DMS 273 (cell line): ENCODE results near the gene RNF183.
"Not testable (repeated sequence)": the region's sequence is repeated elsewhere in the genome, so short reads cannot be mapped to it uniquely, and the experiment has no call there.

Source experiments
- DNase-seq: peaks from one replicate; lab custom pipeline; 2025; ENCODE audit not compliant: unreplicated experiment; lab: John Stamatoyannopoulos, UW

RNF183 gene

GRCh38 chr9:113317777-113318176 is 14.6 kb upstream of the RNF183 start:
- no peak for DNase-seq

- DNase-seq, result no peak
These were observed 12.9 kb upstream of the RNF183 start for GRCh38 chr9:113316030-113316429.

DNA sequence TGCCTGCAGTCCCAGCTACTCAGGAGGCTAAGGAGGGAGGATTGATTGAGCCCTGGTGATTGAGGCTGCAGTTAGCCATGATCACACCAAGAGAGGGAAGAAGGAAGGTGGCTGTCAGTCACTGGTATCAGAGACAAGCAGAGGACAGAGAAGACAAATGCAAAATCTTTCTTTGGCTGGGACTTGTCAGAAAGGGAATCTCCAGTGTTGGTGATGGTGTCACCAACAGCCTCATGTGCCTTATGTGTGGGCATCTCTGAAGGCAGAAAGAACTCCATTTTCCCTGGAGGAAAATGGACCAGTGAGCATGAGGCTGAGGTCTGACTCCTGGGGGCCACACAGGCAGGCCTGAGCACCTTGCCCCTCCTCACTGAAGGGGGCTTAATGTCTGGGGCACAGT is 12.1 kb upstream of the RNF183 start:
- no peak for DNase-seq

DNA sequence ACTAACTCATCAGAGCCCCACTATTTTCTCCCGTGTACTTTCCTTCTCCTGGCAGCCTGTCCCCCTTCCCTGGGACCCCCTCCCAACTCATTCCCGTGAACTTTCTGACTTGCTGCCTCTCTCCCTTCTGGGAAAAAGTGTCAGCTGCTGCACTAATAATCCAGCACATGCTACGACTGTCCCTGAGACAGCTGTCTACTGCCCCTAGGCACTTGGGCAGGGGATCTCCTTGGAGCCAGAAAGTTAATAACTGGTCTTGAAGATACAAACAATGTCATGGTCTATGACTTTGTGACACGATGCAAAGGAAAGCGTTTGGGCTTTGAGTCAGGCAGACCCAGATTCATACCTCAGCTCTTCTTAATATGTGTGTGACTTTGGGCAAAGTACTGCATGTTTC is 10.1 kb upstream of the RNF183 start:
- DNase-seq, result no peak

GRCh38 chr9:113311961-113312360 is 8.8 kb upstream of the RNF183 start:
- no peak for DNase-seq

GRCh38 chr9:113310538-113310937 is 7.4 kb upstream of the RNF183 start:
- DNase-seq, result no peak

GRCh38 chr9:113309204-113309813 is 6.1 kb upstream of the RNF183 start:
- DNase-seq, result peak; percentile 55

DNA sequence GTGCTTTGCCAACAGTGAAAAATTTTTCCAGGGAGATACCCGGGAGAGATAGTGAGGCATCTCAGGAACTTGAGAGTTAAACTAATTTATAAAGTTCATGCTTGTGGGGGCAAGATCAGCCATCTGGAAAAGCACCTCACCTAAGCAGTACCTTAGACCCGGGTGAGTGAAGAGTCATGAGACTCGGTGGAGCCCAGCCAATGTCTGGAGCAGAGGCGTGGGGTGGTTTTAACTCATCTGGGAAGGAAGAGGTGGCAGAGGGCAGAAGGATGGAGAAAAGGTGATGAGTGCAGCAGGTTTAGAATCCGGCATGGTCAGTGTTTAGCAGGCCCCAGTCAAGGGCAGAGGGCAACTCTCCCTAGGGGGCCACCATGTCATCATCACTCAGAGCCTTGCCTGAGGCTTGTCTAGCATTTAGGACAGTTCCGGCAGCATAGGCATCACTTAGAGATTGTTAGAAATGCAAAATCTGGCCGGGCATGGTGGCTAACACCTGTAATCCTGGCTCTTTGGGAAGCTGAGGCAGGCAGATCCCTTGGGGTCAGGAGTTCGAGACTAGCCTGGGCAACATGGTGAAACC is 4.3 kb upstream of the RNF183 start:
- DNase-seq, result no peak

- DNase-seq, result no peak
These were observed 3.4 kb upstream of the RNF183 start for GRCh38 chr9:113306566-113306965.

- no peak for DNase-seq
These were observed 1.6 kb downstream of the RNF183 start for GRCh38 chr9:113301548-113301947.

GRCh38 chr9:113299800-113300292 is 3.3 kb downstream of the RNF183 start:
- DNase-seq, result peak; percentile 22

DNA sequence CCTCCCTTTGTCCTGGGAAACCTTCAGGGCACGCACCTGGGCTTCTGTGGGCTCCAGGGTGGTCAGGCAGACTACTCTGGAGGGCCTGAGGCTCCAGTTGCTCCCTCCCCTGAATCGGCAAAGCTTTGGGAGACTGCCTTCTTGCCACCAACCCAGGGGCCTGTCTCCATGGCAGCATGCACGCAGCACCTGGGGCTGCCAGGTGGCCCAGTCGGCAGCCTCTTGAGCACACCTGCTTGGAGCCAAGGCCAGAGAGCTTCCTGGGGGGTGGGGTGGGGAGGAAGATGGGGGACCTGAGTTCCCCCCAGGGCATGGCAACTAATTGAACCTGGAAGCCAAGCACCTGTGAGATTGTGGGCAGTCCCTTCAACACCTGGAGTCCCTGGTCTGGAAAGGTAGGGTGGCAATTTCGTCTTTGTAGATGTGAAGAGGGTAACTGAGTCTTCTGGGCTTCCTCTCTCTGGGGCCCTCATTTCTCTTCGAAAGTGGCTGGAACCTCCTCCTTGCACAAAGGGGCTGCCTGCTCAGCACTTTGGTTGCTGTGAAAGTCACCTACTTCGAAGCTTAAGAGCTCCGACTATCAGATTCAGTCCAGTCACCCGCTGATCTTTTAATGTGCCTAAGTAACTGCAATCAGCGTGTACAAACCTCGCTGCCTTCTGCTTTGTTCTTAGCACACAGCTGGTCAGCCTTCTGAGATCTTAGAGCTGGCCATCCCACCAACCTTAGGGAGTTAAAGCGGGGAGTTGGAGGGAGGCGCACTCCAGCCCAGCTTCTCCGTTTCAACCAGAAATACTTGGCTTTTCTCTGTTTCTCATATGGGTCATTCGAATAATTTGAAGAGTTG is 4.0 kb downstream of the RNF183 start:
- DNase-seq, result no peak

- no peak for DNase-seq
These were observed 4.9 kb downstream of the RNF183 start for GRCh38 chr9:113298311-113298710.

- DNase-seq, result peak; percentile 62
These were observed 6.2 kb downstream of the RNF183 start for GRCh38 chr9:113296796-113297558.

DNA sequence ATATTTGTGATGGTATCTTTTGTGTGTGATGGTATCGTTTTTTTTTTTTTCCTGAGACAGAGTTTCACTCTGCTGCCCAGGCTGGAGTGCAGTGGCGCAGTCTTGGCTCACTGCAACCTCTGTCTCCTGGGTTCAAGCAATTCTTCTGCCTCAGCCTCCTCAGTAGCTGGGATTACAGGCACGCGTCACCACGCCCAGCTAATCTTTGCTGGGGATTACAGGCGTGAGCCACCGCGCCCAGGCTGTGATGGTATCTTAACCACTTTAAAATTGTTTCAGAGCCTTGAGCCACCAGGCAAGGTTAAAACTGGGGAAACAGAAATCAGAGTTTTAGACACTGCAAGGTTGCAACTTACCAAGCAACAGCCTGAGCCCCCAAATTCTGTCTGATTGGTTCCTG is 6.9 kb downstream of the RNF183 start:
- DNase-seq, result not testable (repeated sequence)

GRCh38 chr9:113293285-113293878 is 9.8 kb downstream of the RNF183 start:
- DNase-seq, result no peak

- no peak for DNase-seq
These were observed 13.0 kb downstream of the RNF183 start for GRCh38 chr9:113290052-113290607.

DNA sequence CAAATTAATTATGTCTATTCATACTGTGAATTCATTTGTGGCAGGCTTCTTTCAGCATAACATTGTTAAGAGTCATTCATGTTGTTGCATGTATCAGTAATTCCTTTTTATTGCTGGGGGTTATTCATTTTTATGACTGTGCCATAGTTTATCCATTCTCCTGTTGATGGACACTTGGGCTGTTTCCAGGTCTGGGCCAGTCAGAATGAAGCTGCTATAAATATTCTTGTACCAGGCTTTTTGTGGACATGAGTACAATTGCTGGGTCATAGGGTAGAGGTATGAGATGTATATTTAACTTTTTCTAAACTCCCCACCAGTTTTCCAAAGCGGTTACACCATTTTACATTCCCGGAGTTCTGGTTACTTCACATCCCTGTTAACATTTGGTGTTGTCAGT is 14.1 kb downstream of the RNF183 start:
- no peak for DNase-seq

GRCh38 chr9:113281356-113281755 is 21.8 kb downstream of the RNF183 start:
- DNase-seq, result no peak

- no peak for DNase-seq
These were observed 24.3 kb downstream of the RNF183 start for GRCh38 chr9:113278840-113279239.
